Loucy (cell line): ENCODE measurements around the gene NCAM1.

ENCODE experiments used
- H2AFZ ChIP-seq: fragments of 200-600 bp; sonication (generic); 2 replicates; pipeline ENCODE4 v1.6.0; 2016; ENCODE audit warnings: antibody characterized with exemption, mild to moderate bottlenecking, low read length, moderate library complexity
- H3F3A ChIP-seq: fragments of 200-600 bp; 2 replicates; pipeline ENCODE4 v1.6.0; 2016; ENCODE audit warnings: antibody characterized with exemption, low read depth, mild to moderate bottlenecking
- H3K27me3 ChIP-seq: fragments of 200-600 bp; sonication (generic); 2 replicates; pipeline ENCODE4 v1.6.1; 2014; ENCODE audit warnings: low read length, mild to moderate bottlenecking; ENCODE audit not compliant: insufficient read depth, poor library complexity, severe bottlenecking
- H3K36me3 ChIP-seq: fragments of 200-600 bp; sonication (generic); 2 replicates; pipeline ENCODE4 v1.6.1; 2016; ENCODE audit warnings: low read length; ENCODE audit not compliant: insufficient read depth
- H3K4me1 ChIP-seq: fragments of 200-600 bp; sonication (generic); 2 replicates; pipeline ENCODE4 v1.5.1; 2014; ENCODE audit warnings: low read length, mild to moderate bottlenecking; ENCODE audit not compliant: insufficient read depth, poor library complexity, severe bottlenecking
- H3K4me2 ChIP-seq: fragments of 200-600 bp; sonication (generic); 2 replicates; pipeline ENCODE4 v1.6.0; 2014; ENCODE audit warnings: antibody characterized with exemption, low read length, low read depth, mild to moderate bottlenecking; ENCODE audit not compliant: poor library complexity, severe bottlenecking
- H3K4me3 ChIP-seq: fragments of 200-600 bp; sonication (generic); 2 replicates; pipeline ENCODE4 v1.5.1; 2014; ENCODE audit warnings: low read length, mild to moderate bottlenecking, mixed read lengths; ENCODE audit not compliant: poor library complexity, severe bottlenecking
- H3K79me2 ChIP-seq: fragments of 200-600 bp; sonication (generic); 2 replicates; pipeline ENCODE4 v1.6.1; 2014; ENCODE audit warnings: low read length; ENCODE audit not compliant: insufficient read depth
- H3K9ac ChIP-seq: fragments of 200-600 bp; sonication (generic); 2 replicates; pipeline ENCODE4 v1.6.0; 2014; ENCODE audit warnings: mild to moderate bottlenecking, low read depth, low read length, moderate library complexity; ENCODE audit not compliant: poor library complexity, severe bottlenecking
- H3K9me2 ChIP-seq: fragments of 200-600 bp; sonication (generic); replicated peaks from 2 replicates; pipeline ENCODE4 v1.6.1; 2016; ENCODE audit warnings: low read depth, low read length, mixed read lengths
- H3K9me3 ChIP-seq: fragments of 200-600 bp; sonication (generic); 2 replicates; pipeline ENCODE4 v1.6.1; 2014; ENCODE audit warnings: mild to moderate bottlenecking, antibody characterized with exemption, low read length, low read depth; ENCODE audit not compliant: insufficient read depth
- H4K20me1 ChIP-seq: fragments of 200-600 bp; sonication (generic); 2 replicates; pipeline ENCODE4 v1.6.0; 2014; ENCODE audit warnings: antibody characterized with exemption, low read length, mild to moderate bottlenecking; ENCODE audit not compliant: insufficient read depth, poor library complexity, severe bottlenecking
- CTCF ChIP-seq: fragments of 200-600 bp; sonication (generic); conservative IDR thresholded peaks from 2 replicates; pipeline ENCODE4 v1.5.1; 2014; ENCODE audit warnings: mild to moderate bottlenecking, antibody characterized with exemption, low read length
- EZH2phosphoT487 ChIP-seq: fragments of 200-600 bp; IDR thresholded peaks from 2 replicates; pipeline ENCODE4 v1.6.1; 2018; ENCODE audit warnings: antibody characterized with exemption, mild to moderate bottlenecking, moderate library complexity, borderline replicate concordance

Gene NCAM1

DNA sequence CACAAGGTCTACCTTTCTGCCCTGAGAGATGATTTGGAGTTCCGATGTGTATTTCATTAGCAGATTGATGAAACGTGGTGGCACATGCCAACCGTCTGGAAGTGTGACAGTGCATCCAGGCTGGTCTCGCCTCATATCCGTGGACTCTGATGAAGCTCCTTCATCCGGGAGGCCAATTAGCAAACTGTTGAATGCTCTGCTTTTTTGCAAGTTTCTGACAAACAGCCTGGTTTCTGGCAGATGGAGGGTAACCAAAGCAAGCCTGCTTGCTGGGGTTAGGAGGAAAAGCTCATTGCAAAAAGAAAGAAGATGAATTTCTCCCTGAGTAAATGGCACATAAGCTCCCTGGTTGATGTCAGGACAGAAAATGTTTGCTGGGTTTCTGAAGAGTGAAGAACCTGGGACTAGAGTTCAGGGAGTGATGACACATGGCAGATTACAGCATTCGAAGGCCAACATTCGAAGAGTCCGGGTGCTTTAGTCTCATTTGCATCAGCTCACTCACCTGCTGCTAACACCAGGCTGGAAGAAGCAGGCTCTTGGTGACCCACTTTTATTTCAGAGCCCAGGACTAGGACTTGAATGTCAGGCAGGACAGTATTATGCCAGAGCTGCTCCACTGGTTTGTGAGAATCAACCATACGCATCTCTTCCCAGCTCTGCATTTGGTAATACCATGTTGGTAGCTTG, 217.3 kb downstream of the NCAM1 start:
- Histone ChIP-seq H3K4me3 (no peak overlapping the region), H3K9ac (no peak overlapping the region), H3K79me2 (no peaks in the 10 kb centered on the region), H3F3A (no peaks in the 10 kb centered on the region), H3K27me3 (no peaks in the 10 kb centered on the region), H3K9me2 (no peaks in the 10 kb centered on the region), H3K9me3 (no peaks in the 10 kb centered on the region), H2AFZ (no peak overlapping the region), H3K36me3 (no peaks in the 10 kb centered on the region), H4K20me1 (no peaks in the 10 kb centered on the region), H3K4me2 (no peak overlapping the region), H3K4me1 (no peaks in the 10 kb centered on the region)
- no peak for TF ChIP-seq CTCF
- no peak for TF ChIP-seq EZH2phosphoT487

DNA sequence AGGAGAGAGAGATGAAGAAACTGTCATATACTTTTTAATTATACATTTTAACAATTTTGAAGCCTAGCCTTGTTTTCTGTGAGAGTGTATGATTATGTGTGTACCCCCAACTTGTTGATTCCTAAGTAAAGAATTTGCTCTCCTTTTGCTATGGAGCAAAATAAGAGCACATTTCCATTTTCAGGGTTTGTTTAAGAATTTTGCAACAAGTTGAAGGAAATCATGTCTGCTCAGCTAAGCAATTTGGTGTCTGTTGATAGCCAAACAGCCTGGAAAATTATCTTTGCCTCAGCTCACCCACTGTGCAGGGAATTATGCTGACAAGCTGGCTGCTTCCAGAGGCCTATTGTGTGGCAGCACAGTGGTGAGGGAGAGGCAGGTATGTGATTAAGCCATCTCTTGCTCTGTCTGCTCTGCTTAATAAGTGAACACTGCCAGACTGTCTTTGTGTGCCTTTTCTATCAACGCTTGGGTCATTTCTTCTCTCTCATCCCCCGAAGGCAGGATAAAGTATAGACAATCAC, 218.0 kb downstream of the NCAM1 start:
- no peak for TF ChIP-seq CTCF
- no peak for TF ChIP-seq EZH2phosphoT487
- no peaks in the 10 kb centered on the region for H3K4me1 ChIP-seq
- no peaks in the 10 kb centered on the region for H3K36me3 ChIP-seq
- H4K20me1 ChIP-seq, result no peaks in the 10 kb centered on the region
- no peaks in the 10 kb centered on the region for H3K9me2 ChIP-seq
- no peak overlapping the region for H3K9ac ChIP-seq
- H3F3A ChIP-seq, result no peaks in the 10 kb centered on the region
- no peaks in the 10 kb centered on the region for H3K27me3 ChIP-seq
- H3K4me3 ChIP-seq, result no peak overlapping the region
- H3K9me3 ChIP-seq, result no peaks in the 10 kb centered on the region
- no peak overlapping the region for H3K4me2 ChIP-seq
- no peak overlapping the region for H2AFZ ChIP-seq
- no peaks in the 10 kb centered on the region for H3K79me2 ChIP-seq

- no peaks in the 10 kb centered on the region for H3F3A ChIP-seq
- H3K36me3 ChIP-seq, result no peaks in the 10 kb centered on the region
- H3K9ac ChIP-seq, result no peak overlapping the region
- no peaks in the 10 kb centered on the region for H3K27me3 ChIP-seq
- H3K9me3 ChIP-seq, result no peaks in the 10 kb centered on the region
- H2AFZ ChIP-seq, result no peak overlapping the region
- no peaks in the 10 kb centered on the region for H3K79me2 ChIP-seq
- H4K20me1 ChIP-seq, result no peaks in the 10 kb centered on the region
- no peaks in the 10 kb centered on the region for H3K4me1 ChIP-seq
- H3K4me2 ChIP-seq, result no peak overlapping the region
- H3K4me3 ChIP-seq, result no peak overlapping the region
- TF ChIP-seq EZH2phosphoT487 (no peak), CTCF (no peak)
- no peaks in the 10 kb centered on the region for H3K9me2 ChIP-seq
Observed at GRCh38 chr11:113181094-113181493, 219.9 kb downstream of the NCAM1 start.
